GM23338 (cell line): ENCODE measurements around the gene DTX1. TPM values are rescaled to one million over a fixed set of nuclear protein-coding genes. Genes with fewer than 3 reads are reported as not detected.
A peak's percentile ranks its signal among the peaks of the same experiment; 100 is the strongest.

Source experiments
- ATAC-seq: fragments of 200-7000 bp; cut with Tn5 transposase; 3 replicates; pipeline ENCODE4 v1.9.1; 2020
- DNase-seq: peaks from one replicate; pipeline ENCODE4 v3.0.0-alpha.2; 2015; ENCODE audit warnings: low spot score
- H2AFZ ChIP-seq: fragments of 200-600 bp; sonication (generic); 2 replicates; pipeline ENCODE4 v1.8.0; 2016; ENCODE audit warnings: antibody characterized with exemption, mild to moderate bottlenecking, moderate library complexity
- H3F3A ChIP-seq: fragments of 200-600 bp; sonication (generic); replicated peaks from 2 replicates; pipeline ENCODE4 v1.8.0; 2017; ENCODE audit warnings: antibody characterized with exemption, mixed run types, low read depth
- H3K27ac ChIP-seq: fragments of 200-600 bp; sonication (generic); 2 replicates; pipeline ENCODE4 v1.6.1; 2016; ENCODE audit warnings: low read depth
- H3K27me3 ChIP-seq: fragments of 200-600 bp; sonication (generic); 2 replicates; pipeline ENCODE4 v1.8.0; 2016; ENCODE audit warnings: mild to moderate bottlenecking, mixed run types, moderate library complexity; ENCODE audit not compliant: insufficient read depth
- H3K36me3 ChIP-seq: fragments of 200-600 bp; sonication (generic); 2 replicates; pipeline ENCODE4 v1.8.0; 2016; ENCODE audit warnings: mild to moderate bottlenecking; ENCODE audit not compliant: insufficient read depth
- H3K4me1 ChIP-seq: fragments of 200-600 bp; sonication (generic); 2 replicates; pipeline ENCODE4 v1.8.0; 2016; ENCODE audit warnings: mild to moderate bottlenecking, moderate library complexity; ENCODE audit not compliant: insufficient read depth
- H3K4me2 ChIP-seq: fragments of 200-600 bp; sonication (generic); 2 replicates; pipeline ENCODE4 v1.7.1; 2017; ENCODE audit warnings: mixed run types
- H3K4me3 ChIP-seq: fragments of 200-600 bp; sonication (generic); 2 replicates; pipeline ENCODE4 v1.6.1; 2016; ENCODE audit warnings: mixed run types
- H3K79me2 ChIP-seq: fragments of 200-600 bp; sonication (generic); replicated peaks from 2 replicates; pipeline ENCODE4 v1.8.0; 2017; ENCODE audit warnings: mild to moderate bottlenecking; ENCODE audit not compliant: insufficient read depth
- H3K9me2 ChIP-seq: fragments of 200-600 bp; sonication (generic); 2 replicates; pipeline ENCODE4 v1.8.0; 2017; ENCODE audit not compliant: insufficient read depth
- H4K20me1 ChIP-seq: fragments of 200-600 bp; sonication (generic); replicated peaks from 2 replicates; pipeline ENCODE4 v1.8.0; 2017; ENCODE audit warnings: mild to moderate bottlenecking; ENCODE audit not compliant: insufficient read depth
- H3K27ac Mint-ChIP-seq: 2 replicates; pipeline ENCODE4 v1.8.0; 2020; ENCODE audit warnings: inconsistent platforms, mild to moderate bottlenecking, moderate library complexity, mixed read lengths
- H3K27me3 Mint-ChIP-seq: 3 replicates; pipeline ENCODE4 v1.8.0; 2022; ENCODE audit warnings: low read depth, mild to moderate bottlenecking, moderate library complexity, mixed read lengths, inconsistent platforms; ENCODE audit not compliant: insufficient read depth, poor library complexity
- H3K36me3 Mint-ChIP-seq: 3 replicates; pipeline ENCODE4 v1.8.0; 2021; ENCODE audit warnings: low read depth, mild to moderate bottlenecking, inconsistent platforms, moderate library complexity, mixed read lengths
- H3K4me1 Mint-ChIP-seq: 3 replicates; pipeline ENCODE4 v1.8.0; 2020; ENCODE audit warnings: mild to moderate bottlenecking, inconsistent platforms, mixed read lengths
- H3K4me3 Mint-ChIP-seq: 3 replicates; pipeline ENCODE4 v1.8.0; 2021; ENCODE audit warnings: moderate library complexity, mild to moderate bottlenecking, inconsistent platforms, mixed read lengths
- H3K9me3 Mint-ChIP-seq: 3 replicates; pipeline ENCODE4 v1.8.0; 2020; ENCODE audit warnings: moderate library complexity, mild to moderate bottlenecking, inconsistent platforms, mixed read lengths
- CREB1 ChIP-seq: fragments of 250-450 bp; sonication (Bioruptor Pico); IDR thresholded peaks from 2 replicates; pipeline ENCODE4 v1.5.0; 2020; ENCODE audit warnings: low read depth, mild to moderate bottlenecking, moderate library complexity
- EZH2 ChIP-seq: fragments of 200-600 bp; sonication (generic); IDR thresholded peaks from one replicate; pipeline ENCODE4 v1.8.0; 2017; ENCODE audit warnings: antibody characterized with exemption, mild to moderate bottlenecking, low read depth; ENCODE audit not compliant: unreplicated experiment
- JUNB ChIP-seq: IDR thresholded peaks from one replicate; pipeline ENCODE4 v1.6.1; 2016; ENCODE audit warnings: antibody characterized with exemption; ENCODE audit not compliant: unreplicated experiment
- NANOG ChIP-seq: IDR thresholded peaks from 2 replicates; pipeline ENCODE4 v1.6.1; 2016; ENCODE audit warnings: antibody characterized with exemption, borderline replicate concordance
- POLR2AphosphoS5 ChIP-seq: IDR thresholded peaks from 2 replicates; pipeline ENCODE4 v1.6.1; 2016; ENCODE audit warnings: antibody characterized with exemption, low read depth
- ZNF114 ChIP-seq: fragments of 250-450 bp; sonication (Bioruptor Pico); IDR thresholded peaks from 2 replicates; pipeline ENCODE4 v1.5.0; 2020; ENCODE audit warnings: mild to moderate bottlenecking, moderate library complexity
- ZNF331 ChIP-seq: fragments of 250-450 bp; sonication (Bioruptor Pico); IDR thresholded peaks from 2 replicates; pipeline ENCODE4 v1.5.0; 2020; ENCODE audit warnings: low read depth, mild to moderate bottlenecking, moderate library complexity
- polyA plus RNA-seq: library from polyadenylated mRNA; unstranded; fragments of >200 nt; fragmentation: Nextera tagmentation; extraction: Ambion mirVana; gene quantifications from 2 replicates; pipeline ENCODE4 v1.2.1, GENCODE V29; 2016
- total RNA-seq: library from RNA; depleted of rRNA; stranded (reverse); fragments of >200 nt; shearing (Covaris generic); gene quantifications from 2 replicates; pipeline ENCODE4 v1.2.3, GENCODE V29; 2014
- TF ChIP-seq, protein P1 (sequence below): IDR thresholded peaks from 2 replicates; pipeline ENCODE4 v1.6.1; 2016; ENCODE audit warnings: antibody characterized with exemption
- TF ChIP-seq, protein P2 (sequence below): fragments of 250-450 bp; sonication (Bioruptor Pico); IDR thresholded peaks from 2 replicates; pipeline ENCODE4 v1.5.0; 2020; ENCODE audit warnings: mild to moderate bottlenecking, moderate library complexity

Gene DTX1
- total and polyA plus RNA-seq, 2 experiments from 2014 or later: 1.6 to 9.0 TPM

DNA sequence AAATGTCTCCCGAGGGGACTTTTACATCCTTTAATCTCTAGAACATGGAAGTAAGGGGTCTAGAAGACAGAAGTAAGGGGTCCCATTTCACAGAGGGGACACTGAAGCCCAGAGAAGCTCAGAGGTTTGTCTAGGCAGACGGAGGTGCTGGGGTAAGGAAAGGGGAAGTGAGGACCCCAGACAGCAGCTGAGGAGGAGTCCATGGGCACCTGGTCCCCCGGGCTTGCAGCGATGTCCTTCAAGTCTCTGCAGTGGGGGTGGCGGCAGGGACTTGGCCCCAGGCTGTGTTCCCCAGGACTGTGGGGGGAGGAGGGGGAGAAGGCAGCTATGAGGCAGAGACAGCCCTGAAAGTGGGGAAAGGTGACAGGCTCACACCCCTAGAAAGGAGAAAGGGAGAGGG is 30.7 kb downstream of the DTX1 start:
- Histone ChIP-seq H3F3A (no peaks in the 10 kb centered on the region), H3K79me2 (no peaks in the 10 kb centered on the region), H3K4me2 (peak overlapping the region; percentile 71), H3K27me3 (no peaks in the 10 kb centered on the region), H2AFZ (0 out of 2 replicates have a peak overlapping the region, but pooled peaks have one; percentile 72), H3K4me1 (peaks cover 6% of the 10 kb centered on the region; the same call in 1 of the 2 replicates), H3K9me2 (no peaks in the 10 kb centered on the region), H3K27ac (no peak overlapping the region), H4K20me1 (no peaks in the 10 kb centered on the region; the same call in 1 of the 2 replicates), H3K4me3 (peak overlapping the region; percentile 26; the same call in 1 of the 2 replicates), H3K36me3 (no peaks in the 10 kb centered on the region)
- H3K4me1 Mint-ChIP-seq: peaks cover 23% of the 10 kb centered on the region
- no peaks in the 10 kb centered on the region for H3K9me3 Mint-ChIP-seq
- H3K4me3 Mint-ChIP-seq: peak overlapping the region; percentile 3; the same call in 1 of the 3 replicates
- no peak overlapping the region for H3K27ac Mint-ChIP-seq
- no peak; the same call in 2 of the 3 replicates for ATAC-seq
- H3K27me3 Mint-ChIP-seq: peaks cover 18% of the 10 kb centered on the region
- DNase-seq: no peak
- TF ChIP-seq EZH2: no peak
- TF ChIP-seq JUNB: no peak
- no peak for TF ChIP-seq NANOG
- TF ChIP-seq CREB1: no peak
- TF ChIP-seq, protein P1, sequence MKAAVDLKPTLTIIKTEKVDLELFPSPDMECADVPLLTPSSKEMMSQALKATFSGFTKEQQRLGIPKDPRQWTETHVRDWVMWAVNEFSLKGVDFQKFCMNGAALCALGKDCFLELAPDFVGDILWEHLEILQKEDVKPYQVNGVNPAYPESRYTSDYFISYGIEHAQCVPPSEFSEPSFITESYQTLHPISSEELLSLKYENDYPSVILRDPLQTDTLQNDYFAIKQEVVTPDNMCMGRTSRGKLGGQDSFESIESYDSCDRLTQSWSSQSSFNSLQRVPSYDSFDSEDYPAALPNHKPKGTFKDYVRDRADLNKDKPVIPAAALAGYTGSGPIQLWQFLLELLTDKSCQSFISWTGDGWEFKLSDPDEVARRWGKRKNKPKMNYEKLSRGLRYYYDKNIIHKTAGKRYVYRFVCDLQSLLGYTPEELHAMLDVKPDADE: no peak
- TF ChIP-seq, protein P2, sequence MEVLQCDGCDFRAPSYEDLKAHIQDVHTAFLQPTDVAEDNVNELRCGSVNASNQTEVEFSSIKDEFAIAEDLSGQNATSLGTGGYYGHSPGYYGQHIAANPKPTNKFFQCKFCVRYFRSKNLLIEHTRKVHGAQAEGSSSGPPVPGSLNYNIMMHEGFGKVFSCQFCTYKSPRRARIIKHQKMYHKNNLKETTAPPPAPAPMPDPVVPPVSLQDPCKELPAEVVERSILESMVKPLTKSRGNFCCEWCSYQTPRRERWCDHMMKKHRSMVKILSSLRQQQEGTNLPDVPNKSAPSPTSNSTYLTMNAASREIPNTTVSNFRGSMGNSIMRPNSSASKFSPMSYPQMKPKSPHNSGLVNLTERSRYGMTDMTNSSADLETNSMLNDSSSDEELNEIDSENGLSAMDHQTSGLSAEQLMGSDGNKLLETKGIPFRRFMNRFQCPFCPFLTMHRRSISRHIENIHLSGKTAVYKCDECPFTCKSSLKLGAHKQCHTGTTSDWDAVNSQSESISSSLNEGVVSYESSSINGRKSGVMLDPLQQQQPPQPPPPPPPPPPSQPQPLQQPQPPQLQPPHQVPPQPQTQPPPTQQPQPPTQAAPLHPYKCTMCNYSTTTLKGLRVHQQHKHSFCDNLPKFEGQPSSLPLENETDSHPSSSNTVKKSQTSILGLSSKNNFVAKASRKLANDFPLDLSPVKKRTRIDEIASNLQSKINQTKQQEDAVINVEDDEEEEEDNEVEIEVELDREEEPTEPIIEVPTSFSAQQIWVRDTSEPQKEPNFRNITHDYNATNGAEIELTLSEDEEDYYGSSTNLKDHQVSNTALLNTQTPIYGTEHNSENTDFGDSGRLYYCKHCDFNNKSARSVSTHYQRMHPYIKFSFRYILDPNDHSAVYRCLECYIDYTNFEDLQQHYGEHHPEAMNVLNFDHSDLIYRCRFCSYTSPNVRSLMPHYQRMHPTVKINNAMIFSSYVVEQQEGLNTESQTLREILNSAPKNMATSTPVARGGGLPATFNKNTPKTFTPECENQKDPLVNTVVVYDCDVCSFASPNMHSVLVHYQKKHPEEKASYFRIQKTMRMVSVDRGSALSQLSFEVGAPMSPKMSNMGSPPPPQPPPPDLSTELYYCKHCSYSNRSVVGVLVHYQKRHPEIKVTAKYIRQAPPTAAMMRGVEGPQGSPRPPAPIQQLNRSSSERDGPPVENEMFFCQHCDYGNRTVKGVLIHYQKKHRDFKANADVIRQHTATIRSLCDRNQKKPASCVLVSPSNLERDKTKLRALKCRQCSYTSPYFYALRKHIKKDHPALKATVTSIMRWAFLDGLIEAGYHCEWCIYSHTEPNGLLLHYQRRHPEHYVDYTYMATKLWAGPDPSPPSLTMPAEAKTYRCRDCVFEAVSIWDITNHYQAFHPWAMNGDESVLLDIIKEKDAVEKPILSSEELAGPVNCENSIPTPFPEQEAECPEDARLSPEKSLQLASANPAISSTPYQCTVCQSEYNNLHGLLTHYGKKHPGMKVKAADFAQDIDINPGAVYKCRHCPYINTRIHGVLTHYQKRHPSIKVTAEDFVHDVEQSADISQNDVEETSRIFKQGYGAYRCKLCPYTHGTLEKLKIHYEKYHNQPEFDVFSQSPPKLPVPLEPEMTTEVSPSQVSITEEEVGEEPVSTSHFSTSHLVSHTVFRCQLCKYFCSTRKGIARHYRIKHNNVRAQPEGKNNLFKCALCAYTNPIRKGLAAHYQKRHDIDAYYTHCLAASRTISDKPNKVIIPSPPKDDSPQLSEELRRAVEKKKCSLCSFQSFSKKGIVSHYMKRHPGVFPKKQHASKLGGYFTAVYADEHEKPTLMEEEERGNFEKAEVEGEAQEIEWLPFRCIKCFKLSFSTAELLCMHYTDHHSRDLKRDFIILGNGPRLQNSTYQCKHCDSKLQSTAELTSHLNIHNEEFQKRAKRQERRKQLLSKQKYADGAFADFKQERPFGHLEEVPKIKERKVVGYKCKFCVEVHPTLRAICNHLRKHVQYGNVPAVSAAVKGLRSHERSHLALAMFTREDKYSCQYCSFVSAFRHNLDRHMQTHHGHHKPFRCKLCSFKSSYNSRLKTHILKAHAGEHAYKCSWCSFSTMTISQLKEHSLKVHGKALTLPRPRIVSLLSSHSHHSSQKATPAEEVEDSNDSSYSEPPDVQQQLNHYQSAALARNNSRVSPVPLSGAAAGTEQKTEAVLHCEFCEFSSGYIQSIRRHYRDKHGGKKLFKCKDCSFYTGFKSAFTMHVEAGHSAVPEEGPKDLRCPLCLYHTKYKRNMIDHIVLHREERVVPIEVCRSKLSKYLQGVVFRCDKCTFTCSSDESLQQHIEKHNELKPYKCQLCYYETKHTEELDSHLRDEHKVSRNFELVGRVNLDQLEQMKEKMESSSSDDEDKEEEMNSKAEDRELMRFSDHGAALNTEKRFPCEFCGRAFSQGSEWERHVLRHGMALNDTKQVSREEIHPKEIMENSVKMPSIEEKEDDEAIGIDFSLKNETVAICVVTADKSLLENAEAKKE: no peak
- TF ChIP-seq ZNF331 (CRISPR knock-in tag): no peak
- no peak for TF ChIP-seq POLR2AphosphoS5
- TF ChIP-seq ZNF114 (CRISPR knock-in tag): no peak
- no peaks in the 10 kb centered on the region for H3K36me3 Mint-ChIP-seq
